Neural crest cell (in vitro differentiated cells): ENCODE measurements around the gene SLC35F6. TPM values are rescaled to one million over a fixed set of nuclear protein-coding genes. Genes with fewer than 3 reads are reported as not detected.
A peak's percentile ranks its signal among the peaks of the same experiment; 100 is the strongest.

Experiments
- DNase-seq: peaks from one replicate; pipeline ENCODE4 v3.0.0; 2021; ENCODE audit warnings: low read depth, mixed read lengths, low spot score
- H3K27ac Mint-ChIP-seq: one replicate; pipeline ENCODE4 v1.8.0; 2021; ENCODE audit warnings: mild to moderate bottlenecking, mixed read lengths; ENCODE audit not compliant: unreplicated experiment
- H3K27me3 Mint-ChIP-seq: 2 replicates; pipeline ENCODE4 v1.8.0; 2021; ENCODE audit warnings: low read depth, mild to moderate bottlenecking, mixed read lengths
- H3K36me3 Mint-ChIP-seq: 2 replicates; pipeline ENCODE4 v1.8.0; 2021; ENCODE audit warnings: low read depth, mild to moderate bottlenecking, mixed read lengths
- H3K4me1 Mint-ChIP-seq: 2 replicates; pipeline ENCODE4 v1.8.0; 2021; ENCODE audit warnings: mixed read lengths
- H3K4me3 Mint-ChIP-seq: one replicate; pipeline ENCODE4 v1.8.0; 2021; ENCODE audit warnings: mild to moderate bottlenecking, mixed read lengths
- H3K9me3 Mint-ChIP-seq: 2 replicates; pipeline ENCODE4 v1.8.0; 2021; ENCODE audit warnings: mixed read lengths
- total RNA-seq: library from RNA; stranded (reverse); gene quantifications from 2 replicates; pipeline ENCODE4 v1.2.1, GENCODE V29; 2021
- TF ChIP-seq, protein P1 (sequence below): fragments of 200-600 bp; sonication (generic); conservative IDR thresholded peaks from 2 replicates; pipeline ENCODE4 v1.5.0; 2021; ENCODE audit warnings: antibody characterized with exemption, mild to moderate bottlenecking

Gene SLC35F6
- total RNA-seq, 1 donor from 2014 or later = 30.6 TPM

DNA sequence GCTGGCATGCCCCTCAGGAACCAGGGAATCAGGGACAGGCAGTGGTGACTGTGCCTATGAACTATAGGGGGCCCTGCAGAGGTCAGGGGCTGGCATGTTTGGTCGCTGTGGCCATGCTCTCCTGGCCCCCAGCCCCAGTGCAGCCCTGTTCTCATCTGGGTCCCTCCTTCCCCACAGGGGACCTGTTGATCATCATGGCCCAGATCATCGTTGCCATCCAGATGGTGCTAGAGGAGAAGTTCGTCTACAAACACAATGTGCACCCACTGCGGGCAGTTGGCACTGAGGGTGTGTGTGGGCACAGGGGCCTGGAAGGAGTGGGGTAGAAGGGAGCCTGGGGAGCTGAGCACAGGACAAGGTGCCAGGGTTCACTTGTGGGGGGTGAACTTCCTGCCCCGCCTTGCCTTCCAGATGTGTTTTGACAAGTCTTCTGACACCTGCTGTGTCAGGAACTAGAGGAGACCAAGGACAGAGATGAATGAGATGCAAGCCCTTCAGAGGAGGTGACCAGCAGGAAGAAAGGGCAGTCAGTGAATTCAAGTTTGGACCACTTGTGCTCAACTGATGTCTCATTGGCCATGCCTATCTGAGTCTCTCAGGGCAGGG, 12.2 kb downstream of the SLC35F6 start:
- Mint-ChIP-seq H3K4me3 (no peak overlapping the region), H3K27ac (no peak overlapping the region), H3K36me3 (no peaks in the 10 kb centered on the region), H3K27me3 (no peaks in the 10 kb centered on the region), H3K9me3 (no peaks in the 10 kb centered on the region), H3K4me1 (no peaks in the 10 kb centered on the region)
- TF ChIP-seq, protein P1, sequence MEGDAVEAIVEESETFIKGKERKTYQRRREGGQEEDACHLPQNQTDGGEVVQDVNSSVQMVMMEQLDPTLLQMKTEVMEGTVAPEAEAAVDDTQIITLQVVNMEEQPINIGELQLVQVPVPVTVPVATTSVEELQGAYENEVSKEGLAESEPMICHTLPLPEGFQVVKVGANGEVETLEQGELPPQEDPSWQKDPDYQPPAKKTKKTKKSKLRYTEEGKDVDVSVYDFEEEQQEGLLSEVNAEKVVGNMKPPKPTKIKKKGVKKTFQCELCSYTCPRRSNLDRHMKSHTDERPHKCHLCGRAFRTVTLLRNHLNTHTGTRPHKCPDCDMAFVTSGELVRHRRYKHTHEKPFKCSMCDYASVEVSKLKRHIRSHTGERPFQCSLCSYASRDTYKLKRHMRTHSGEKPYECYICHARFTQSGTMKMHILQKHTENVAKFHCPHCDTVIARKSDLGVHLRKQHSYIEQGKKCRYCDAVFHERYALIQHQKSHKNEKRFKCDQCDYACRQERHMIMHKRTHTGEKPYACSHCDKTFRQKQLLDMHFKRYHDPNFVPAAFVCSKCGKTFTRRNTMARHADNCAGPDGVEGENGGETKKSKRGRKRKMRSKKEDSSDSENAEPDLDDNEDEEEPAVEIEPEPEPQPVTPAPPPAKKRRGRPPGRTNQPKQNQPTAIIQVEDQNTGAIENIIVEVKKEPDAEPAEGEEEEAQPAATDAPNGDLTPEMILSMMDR = no peak
- DNase-seq = no peak

DNA sequence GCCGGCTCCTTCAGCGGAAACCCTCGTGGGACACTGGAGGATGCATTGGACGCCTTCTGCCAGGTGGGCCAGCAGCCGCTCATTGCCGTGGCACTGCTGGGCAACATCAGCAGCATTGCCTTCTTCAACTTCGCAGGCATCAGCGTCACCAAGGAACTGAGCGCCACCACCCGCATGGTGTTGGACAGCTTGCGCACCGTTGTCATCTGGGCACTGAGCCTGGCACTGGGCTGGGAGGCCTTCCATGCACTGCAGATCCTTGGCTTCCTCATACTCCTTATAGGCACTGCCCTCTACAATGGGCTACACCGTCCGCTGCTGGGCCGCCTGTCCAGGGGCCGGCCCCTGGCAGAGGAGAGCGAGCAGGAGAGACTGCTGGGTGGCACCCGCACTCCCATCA, 14.0 kb downstream of the SLC35F6 start:
- DNase-seq = no peak
- Mint-ChIP-seq H3K4me1 (no peaks in the 10 kb centered on the region), H3K36me3 (peaks cover 3% of the 10 kb centered on the region), H3K27ac (no peak overlapping the region), H3K9me3 (no peaks in the 10 kb centered on the region), H3K4me3 (no peak overlapping the region), H3K27me3 (no peaks in the 10 kb centered on the region)
- TF ChIP-seq, protein P1 = no peak

DNA sequence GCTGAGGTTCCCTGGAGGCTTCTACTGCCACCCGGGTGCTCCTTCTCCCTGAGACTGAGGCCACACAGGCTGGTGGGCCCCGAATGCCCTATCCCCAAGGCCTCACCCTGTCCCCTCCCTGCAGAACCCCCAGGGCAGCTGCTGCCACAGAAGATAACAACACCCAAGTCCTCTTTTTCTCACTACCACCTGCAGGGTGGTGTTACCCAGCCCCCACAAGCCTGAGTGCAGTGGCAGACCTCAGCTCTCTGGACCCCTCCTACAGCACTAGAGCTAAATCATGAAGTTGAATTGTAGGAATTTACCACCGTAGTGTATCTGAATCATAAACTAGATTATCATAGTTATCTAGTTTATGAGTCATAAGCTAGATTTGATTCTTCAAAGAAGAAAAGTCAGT, 14.4 kb downstream of the SLC35F6 start:
- peaks cover 3% of the 10 kb centered on the region for H3K36me3 Mint-ChIP-seq
- TF ChIP-seq, protein P1 = no peak
- H3K4me1 Mint-ChIP-seq = no peaks in the 10 kb centered on the region
- H3K4me3 Mint-ChIP-seq = no peak overlapping the region
- H3K9me3 Mint-ChIP-seq = no peaks in the 10 kb centered on the region
- DNase-seq = no peak
- no peak overlapping the region for H3K27ac Mint-ChIP-seq
- no peaks in the 10 kb centered on the region for H3K27me3 Mint-ChIP-seq

DNA sequence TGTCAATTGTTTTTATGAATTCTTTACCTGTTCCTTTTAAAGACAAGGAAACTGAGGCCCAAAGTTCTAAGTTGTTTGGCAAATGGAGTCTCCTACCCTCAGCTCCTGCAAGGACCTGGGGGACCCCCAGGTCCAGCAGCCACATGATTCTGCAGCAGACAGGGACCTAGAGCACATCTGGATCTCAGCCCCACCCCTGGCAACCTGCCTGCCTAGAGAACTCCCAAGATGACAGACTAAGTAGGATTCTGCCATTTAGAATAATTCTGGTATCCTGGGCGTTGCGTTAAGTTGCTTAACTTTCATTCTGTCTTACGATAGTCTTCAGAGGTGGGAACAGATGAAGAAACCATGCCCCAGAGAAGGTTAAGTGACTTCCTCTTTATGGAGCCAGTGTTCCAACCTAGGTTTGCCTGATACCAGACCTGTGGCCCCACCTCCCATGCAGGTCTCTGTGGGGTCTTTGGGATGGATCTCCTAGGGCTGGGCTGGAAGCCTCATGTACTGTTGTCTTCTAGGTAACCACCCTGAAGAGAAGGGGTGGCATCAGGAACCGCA, 16.2 kb downstream of the SLC35F6 start:
- TF ChIP-seq, protein P1 = no peak
- H3K9me3 Mint-ChIP-seq = no peaks in the 10 kb centered on the region
- H3K4me1 Mint-ChIP-seq = peaks cover 5% of the 10 kb centered on the region
- H3K36me3 Mint-ChIP-seq = peaks cover 3% of the 10 kb centered on the region
- no peaks in the 10 kb centered on the region for H3K27me3 Mint-ChIP-seq
- no peak for DNase-seq
- no peak overlapping the region for H3K4me3 Mint-ChIP-seq
- no peak overlapping the region for H3K27ac Mint-ChIP-seq

DNA sequence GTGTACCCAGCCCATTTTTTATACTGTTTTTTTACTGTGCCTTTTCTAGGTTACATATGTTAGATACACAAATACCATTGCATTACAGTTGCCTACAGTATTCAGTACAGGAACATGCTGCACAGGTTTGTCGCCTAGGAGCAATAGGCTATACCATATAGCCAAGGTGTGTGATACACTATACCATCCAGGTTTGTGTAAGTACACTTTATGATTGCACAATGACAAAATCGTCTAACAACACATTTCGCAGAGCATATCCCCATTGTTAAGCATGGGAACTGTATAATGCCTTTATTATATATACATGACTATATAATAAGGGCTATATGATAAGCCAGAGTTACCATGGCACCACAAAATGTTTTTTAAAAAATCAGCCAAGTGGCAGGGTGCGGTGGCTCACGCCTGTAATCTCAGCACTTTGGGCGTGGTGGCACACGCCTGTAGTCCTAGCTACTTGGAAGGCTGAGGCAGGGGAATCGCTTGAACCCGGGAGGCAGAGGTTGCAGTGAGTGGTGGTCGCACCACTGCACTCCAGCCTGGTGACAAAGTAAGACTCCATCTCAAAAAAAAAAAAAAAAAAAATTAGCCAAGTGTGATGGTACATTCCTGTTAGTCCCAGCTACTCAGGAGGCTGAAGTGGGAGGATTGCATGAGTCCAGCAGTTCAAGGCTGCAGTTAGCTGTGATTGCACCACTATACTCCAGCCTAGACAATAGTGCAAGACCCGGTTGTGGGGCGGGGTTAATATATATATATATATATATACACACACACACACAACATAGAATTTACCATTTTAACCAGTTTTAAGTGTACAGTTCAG, 19.0 kb downstream of the SLC35F6 start:
- no peaks in the 10 kb centered on the region for H3K27me3 Mint-ChIP-seq

More for the DNA sequence above, 19.0 kb downstream of the SLC35F6 start:
- Mint-ChIP-seq H3K27ac (no peak overlapping the region), H3K4me1 (peaks cover 24% of the 10 kb centered on the region), H3K9me3 (peaks cover 3% of the 10 kb centered on the region), H3K4me3 (peak overlapping the region; percentile 36), H3K36me3 (peaks cover 3% of the 10 kb centered on the region)
- DNase-seq = no peak
- TF ChIP-seq, protein P1 = no peak
